ENCODE measurements around the gene NRBP1.

NRBP1 gene

DNA sequence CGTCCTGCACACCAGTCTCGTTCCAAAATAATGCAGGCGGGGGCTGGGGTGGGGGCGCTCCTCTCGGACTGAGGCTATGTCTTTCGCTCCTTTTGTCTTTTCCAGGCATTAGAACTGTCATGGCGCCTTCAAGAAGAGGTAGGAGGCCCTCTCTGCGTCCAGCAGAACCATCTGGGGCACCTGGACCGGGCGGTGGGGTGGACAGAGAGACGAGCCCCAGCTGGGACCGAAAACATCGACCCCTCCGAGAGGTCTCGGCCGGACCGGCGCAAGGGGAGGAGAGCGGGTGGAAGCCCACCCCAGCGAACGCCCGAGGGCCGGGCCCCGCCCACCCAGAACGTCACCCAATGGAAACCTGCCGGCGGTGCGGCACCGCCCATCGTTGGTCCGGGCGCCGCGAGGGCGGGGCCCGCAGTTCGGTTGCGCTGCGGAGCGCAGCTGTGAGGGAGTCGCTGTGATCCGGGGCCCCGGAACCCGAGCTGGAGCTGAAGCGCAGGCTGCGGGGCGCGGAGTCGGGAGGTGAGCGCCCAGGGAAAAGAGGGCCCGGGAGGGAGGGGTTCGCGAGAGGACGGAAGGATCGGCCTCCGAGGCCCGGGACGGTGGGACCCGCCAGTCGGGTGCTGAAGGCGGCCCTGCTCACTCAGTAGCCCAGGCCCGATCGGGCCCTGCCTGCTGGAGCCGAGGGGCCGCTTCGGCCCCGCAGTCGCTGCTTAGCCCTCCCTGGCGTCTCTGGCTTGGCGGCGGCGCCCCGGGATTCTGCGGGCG, at the start of gene NRBP1:
Gene NRBP1 (plus strand): TSS at position 419 of the 765 bp plus-strand sequence. CDS start 4,643 bp downstream, outside the sequence.
- DNase-seq = peak; percentile 89

DNA sequence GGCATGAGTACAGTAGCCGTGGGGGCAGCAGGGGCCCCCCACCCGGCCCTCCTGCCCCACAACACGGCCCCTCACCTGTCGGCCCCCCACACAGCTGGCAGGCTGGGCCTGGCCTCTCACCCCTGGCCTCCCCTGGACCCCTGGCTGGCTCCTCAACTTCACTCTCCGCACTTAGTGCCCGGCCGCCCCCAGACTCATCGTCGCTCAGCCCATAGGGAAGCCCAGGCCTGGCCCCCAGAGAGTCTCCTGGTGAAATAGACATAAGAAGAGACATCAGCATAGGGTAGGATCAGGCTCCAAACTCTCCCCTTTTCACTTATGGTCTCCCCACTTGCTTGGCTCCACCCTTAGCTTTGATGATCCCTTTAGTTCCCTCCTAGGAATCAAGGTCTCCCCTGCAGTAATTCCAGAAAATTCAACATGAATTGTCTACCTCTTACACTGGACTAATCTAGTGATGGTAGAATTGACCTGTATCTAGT, 49.6 kb upstream of the NRBP1 start:
- DNase-seq = no peak

DNA sequence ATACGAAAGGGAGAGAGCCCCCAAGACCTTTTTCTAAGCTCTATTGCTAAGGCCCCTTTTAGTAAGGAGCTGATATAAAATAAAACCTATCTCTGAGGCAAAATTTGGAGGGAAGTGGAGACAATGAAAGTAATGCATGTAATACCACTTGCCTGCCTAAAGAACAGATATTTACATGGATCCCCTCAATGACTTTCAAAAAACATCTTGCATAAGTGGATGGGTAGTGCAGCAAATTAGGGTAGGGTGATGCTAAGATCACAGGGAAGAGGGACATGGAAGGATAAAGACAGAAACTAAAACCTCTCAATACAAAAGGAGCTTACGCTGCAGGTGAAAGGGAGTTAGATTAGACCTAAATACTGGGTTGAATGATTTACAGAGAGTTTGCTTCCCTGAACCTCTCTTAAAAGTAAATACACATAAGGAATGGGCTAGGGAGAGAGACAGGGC, 49.0 kb upstream of the NRBP1 start:
- no peak for DNase-seq

DNA sequence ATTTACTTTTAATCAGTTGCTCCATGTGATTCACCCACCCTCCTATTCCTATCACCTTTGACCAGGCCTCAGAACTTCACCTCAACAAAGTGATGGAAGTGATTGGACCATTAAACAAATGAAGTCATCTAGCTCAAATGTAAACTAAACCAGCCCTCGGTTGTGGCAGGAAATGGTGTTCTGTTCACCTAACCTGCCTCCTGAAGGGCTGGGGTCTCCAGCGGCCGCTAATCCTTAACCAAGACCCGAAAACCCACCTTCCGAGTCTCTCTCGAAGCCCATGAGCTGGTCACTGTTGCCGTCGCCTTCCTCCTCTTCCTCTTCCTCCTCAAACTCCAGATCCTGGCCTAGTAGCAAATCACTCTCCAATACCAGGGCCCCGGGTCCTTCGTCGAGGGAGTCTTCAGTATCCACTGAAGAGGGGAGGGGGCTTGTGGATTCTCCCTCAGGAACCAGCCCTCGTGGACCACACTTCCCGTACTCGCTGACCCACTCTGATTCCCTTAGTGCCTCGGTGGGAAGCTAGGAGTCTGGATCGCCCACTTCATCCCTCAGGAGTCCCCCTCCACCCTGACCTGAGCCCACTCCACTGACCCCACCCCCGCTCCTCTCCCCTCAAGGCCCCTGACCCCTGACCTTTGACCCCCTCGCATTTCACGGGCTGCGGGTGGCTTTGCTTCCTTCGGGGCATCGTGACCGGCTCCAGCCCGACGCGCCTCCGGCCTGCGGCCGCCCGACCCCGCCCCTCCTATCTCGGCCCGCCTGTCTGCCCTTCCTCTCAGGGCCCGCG, 48.4 kb upstream of the NRBP1 start:
- peak; percentile 8 for DNase-seq

DNA sequence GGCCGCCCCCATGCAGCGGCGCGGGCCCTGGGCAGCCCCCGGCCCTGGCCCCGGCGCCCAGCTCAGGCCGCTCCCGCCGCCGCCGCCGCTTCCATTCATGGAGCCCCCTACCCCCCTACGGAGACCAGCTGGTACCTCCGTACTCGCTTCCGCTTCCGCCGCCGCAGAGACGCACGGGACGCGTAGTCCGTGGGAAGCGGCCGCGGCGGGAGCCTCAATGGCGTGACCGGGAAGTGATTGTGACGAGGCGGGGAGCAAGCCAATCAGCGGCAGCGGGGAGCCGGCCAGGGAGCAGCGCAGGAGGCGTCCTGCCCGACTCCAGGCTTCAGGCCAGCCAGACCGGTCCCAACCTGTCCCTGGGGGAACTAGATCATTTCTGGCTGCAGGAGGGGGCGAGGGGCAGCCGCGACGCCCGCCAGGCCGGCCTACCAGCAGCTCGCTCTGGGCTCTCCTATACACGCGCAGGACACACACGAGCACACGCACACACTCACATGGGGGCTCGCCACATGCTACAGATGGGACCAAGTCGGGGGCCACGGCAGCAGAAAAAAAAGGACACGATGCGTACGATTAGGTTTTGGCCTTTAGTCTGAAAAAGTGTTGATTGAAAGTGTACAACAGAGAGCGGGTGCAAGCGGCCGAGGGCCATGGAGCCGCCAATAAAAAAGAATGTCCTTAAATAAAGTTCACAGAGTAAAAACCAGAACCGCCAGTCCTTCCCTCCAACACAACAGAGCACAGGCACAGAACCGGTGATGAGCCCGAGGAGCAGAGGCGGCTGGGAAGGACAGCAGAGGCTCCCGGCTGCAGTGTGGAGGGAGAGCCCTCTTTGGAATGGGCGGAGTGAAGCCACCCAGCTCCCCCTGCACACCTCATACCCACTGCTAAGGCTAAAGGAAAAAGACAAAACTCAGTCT, 47.5 kb upstream of the NRBP1 start, which contains the start of gene ZNF513:
Gene ZNF513 (minus strand): TSS at position 109 of the 920 bp plus-strand sequence. CDS start 208 bp downstream, outside the sequence.
- DNase-seq = peak; percentile 89

DNA sequence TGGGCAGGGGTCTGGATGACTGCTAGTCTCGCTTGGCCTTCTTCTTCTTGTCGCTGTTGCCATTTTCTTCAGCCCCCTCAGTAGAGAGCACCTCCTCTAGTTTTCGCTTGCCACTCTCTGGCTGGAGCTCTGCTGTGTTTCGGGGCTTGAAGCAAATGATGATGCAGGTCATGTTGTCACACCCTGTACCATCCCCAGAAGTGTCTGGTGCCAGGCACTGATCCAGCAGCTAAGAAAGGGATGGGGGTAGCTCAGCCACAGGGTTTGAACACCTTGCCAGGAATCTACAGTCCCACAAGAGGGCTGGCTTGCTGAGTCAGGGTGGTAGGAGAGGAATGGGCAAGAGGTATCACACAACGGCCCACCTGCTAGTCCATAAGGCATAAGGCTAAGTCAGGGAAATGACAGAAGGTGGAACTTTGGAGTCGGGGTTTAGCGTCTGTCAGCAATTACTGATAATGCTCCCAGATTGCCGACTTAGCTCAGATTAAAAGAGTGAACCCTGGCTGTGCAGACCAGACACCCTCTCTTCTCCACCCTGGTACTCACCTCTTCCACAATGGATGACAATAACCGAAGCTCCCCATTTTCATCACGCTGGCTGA, 46.8 kb upstream of the NRBP1 start:
- DNase-seq = no peak

DNA sequence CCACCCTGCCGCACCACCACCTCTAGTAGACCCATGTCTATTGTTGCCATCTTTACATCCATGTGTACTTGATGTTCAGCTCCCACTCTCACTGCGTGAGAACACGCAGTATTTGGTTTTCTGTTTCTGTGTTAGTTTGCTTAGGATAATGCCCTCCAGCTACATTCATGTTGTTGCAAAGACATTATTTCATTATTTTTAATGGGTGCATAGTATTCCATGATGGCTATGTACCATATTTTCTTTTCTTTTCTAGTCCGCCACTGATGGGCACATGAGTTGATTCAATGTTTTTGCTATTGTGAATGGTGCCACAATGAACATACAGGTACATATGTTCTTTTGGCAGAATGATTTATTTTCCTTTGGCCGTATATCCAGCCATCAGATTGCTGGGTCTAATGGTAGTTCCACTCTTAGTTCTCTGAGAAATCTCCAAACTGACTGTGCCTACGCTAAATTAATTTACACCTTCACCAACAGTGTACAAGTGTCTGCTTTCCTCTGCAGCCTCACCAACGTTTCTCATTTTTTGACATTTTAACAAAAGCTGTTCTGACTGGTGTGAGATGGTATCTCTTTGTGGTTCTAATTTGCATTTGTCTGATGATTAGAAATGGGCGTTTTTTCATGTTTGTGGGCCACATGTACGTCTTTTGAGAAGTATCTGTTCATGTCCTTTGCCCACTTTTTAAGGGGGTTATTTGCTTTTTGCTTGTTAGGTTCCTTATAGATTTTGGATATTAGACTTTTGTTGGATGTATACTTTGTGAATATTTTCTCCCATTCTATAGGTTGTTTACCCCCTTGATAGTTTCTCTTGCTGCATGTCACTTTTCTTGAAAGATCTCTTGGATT, 37.4 kb upstream of the NRBP1 start:
- DNase-seq = no peak

DNA sequence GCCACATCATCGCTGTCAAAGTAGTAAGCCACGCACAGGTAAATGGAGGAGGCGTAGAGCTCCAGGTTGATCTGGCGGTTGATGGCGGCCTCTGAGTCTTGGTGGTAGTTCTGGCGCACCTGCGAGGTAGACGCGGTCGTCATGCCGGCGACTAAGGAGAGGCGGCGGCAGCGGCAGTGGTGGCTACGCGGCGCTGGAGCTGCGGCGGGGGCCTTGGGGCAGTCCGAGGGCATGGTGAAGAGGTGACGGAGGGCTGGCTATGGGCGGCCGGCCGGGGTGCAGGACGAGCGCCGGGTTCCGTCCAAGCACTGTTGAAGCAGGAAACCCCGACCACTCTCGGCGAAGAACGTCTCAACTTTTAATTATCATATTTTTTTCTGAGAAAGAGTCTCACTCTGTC, 35.2 kb upstream of the NRBP1 start:
- DNase-seq = no peak

GRCh38 chr2:27398962-27399361, 29.5 kb upstream of the NRBP1 start:
- DNase-seq = no peak

- no peak for DNase-seq
Measured at GRCh38 chr2:27400348-27401135, 27.9 kb upstream of the NRBP1 start.

GRCh38 chr2:27407798-27408491, 20.5 kb upstream of the NRBP1 start:
- no peak for DNase-seq

DNA sequence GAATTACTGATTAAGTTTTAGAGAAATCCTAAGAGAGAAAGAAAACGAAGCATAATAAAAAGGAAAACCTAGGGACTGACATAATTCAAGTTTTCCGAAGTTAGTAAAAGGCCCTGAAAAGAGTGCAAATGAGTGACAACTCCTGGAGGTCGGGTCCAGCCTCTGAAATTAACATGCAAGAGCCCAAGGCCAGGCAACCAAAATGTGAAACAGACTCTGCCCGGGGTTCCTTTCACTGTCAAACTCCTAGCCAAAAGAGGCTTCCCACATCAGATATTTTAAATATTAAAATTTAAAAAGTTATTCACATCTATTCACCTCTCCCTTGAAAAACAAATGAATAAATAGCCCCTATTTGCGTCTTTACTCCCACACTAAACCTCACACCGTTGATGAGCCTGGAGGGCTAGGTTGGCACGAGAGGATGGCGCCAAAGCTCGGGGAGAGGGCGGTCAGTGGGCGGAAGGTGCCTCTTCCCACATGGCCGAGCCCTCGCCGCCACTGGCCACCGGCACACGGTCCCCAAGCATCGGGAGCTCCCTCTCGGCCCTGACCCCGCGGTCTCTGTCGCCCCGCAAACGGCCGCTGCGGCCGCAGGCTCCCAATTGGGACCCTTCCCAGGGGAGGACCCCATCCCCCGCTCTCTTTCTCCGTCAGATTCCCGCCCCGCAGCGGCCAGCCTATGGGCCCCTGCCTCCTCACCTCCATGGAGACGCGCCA, 19.7 kb upstream of the NRBP1 start:
- DNase-seq = peak; percentile 27

DNA sequence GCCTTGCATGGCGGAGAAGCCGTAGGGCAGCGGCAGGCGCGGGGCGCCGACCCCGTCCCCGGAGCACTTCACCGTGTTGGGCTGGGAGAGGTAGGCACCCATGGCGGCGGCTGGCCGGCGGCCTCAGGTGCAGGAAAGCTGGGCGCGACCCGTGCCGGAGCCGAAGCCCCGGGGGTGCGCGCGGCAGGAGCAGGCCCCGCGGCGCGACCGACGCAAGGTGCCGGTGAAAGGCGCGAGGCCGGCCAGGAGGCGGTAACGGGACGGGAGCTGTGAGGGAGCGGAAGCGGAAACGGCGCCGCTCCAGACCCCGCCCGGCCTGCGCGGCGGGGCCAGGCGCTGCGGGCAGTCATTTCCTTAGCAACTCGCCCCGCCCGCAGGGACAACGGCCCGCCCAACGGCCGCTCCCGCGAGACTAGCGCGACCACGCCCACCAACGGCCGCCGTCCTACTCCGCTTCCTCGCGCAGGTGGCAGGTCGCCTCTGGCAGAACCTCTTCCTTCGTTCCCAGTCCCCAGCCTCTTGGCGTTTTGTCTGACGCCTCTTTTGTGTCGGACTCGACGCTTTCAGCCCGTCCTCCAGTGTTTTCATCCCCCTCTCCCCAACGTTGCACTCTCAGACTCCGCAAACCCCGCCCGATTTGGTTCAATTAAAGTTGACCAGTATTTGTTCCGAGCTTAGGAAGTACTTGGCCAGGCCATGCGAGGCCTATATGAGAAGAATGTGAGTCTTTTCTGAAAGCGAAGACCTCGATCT, 18.9 kb upstream of the NRBP1 start, which contains the start of gene PPM1G:
Gene PPM1G (minus strand): TSS at position 271 of the 753 bp plus-strand sequence. CDS start 169 bp downstream, at position 102.
- DNase-seq = peak; percentile 96

DNA sequence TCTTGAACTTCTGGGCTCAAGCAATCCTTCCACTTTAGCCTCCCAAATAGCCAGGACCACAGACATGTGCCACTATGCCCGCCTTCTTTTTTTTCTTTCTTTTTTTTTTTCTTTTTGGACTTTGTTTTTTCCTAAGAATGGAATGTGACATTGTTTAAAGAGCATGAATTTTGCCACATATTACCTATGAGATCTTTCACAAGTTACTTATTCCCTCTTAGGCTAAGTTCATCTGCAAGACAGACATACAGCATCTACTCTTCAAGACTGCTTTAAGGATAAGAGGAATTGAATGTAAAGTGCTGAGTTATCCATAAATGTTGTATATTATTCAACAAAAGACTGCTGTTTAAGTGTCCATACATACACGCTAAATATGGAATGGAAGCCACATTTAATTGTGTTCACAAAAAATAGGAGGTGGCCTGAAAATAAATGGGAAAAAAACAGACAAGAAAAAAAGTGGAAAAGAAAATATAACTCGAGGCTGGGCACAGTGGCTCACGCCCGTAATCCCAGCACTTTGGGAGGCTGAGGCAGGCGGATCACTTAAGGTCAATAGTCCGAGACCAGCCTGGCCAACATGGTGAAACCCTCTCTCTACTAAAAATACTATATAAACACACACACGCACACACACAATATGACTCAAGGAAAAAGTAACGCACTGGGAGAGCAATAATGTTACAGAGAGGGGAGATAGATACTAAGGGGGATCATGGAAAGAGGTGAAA, 15.8 kb upstream of the NRBP1 start:
- DNase-seq = no peak

- no peak for DNase-seq
Measured at GRCh38 chr2:27416151-27416550, 12.3 kb upstream of the NRBP1 start.

GRCh38 chr2:27420996-27421395, 7.4 kb upstream of the NRBP1 start:
- DNase-seq = no peak

- DNase-seq = no peak
Measured at GRCh38 chr2:27421660-27422250, 6.7 kb upstream of the NRBP1 start.
